Measurements from ENCODE around the gene APOL4.
A peak's percentile ranks its signal among the peaks of the same experiment; 100 is the strongest.

Gene APOL4

GRCh38 chr22:36244522-36245391, 43.1 kb upstream of the APOL4 start:
- no peak overlapping the region for H3K4me3 ChIP-seq (ENCODE audit: low read depth, low read length)
- TF ChIP-seq, protein P1, sequence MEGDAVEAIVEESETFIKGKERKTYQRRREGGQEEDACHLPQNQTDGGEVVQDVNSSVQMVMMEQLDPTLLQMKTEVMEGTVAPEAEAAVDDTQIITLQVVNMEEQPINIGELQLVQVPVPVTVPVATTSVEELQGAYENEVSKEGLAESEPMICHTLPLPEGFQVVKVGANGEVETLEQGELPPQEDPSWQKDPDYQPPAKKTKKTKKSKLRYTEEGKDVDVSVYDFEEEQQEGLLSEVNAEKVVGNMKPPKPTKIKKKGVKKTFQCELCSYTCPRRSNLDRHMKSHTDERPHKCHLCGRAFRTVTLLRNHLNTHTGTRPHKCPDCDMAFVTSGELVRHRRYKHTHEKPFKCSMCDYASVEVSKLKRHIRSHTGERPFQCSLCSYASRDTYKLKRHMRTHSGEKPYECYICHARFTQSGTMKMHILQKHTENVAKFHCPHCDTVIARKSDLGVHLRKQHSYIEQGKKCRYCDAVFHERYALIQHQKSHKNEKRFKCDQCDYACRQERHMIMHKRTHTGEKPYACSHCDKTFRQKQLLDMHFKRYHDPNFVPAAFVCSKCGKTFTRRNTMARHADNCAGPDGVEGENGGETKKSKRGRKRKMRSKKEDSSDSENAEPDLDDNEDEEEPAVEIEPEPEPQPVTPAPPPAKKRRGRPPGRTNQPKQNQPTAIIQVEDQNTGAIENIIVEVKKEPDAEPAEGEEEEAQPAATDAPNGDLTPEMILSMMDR (IDR thresholded peaks at IDR 0.05; ENCODE audit: low read depth, low read length), result no peak
- no peak for DNase-seq

DNA sequence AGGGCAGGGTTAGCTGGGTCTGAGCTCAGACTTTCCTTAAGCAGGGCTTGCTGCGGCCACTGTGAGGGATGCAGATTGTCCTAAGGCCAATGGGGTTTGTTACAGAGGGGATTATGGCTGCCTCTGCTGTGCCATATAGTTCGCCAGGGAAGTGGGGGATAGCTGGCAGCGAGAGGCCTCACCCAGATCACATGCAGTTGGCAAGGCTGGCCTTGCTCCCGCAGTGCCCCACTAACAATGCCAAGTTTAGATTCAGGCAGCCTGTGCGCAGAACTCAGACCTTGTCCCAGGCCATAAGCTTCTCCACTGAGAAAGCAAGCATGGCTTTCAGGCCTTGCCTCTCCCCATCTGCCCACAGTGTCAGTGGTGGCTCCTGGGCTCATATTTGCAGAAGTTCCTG, 42.4 kb upstream of the APOL4 start:
- peaks cover 7% of the 10 kb centered on the region; the same call in 1 of the 2 replicates for H3K4me1 ChIP-seq
- no peak for DNase-seq
- H3K36me3 ChIP-seq, result no peaks in the 10 kb centered on the region
- TF ChIP-seq, protein P1 (IDR thresholded peaks at IDR 0.05; ENCODE audit: low read depth, low read length), result no peak
- H3K4me3 ChIP-seq (ENCODE audit: low read depth, low read length), result no peak overlapping the region
- no peaks in the 10 kb centered on the region for H3K27me3 ChIP-seq
- H3K9me3 ChIP-seq, result no peaks in the 10 kb centered on the region

More at GRCh38 chr22:36244522-36245391, 43.1 kb upstream of the APOL4 start:
- no peaks in the 10 kb centered on the region for H3K27me3 ChIP-seq
- no peaks in the 10 kb centered on the region for H3K9me3 ChIP-seq
- no peaks in the 10 kb centered on the region for H3K36me3 ChIP-seq
- H3K4me1 ChIP-seq, result peaks cover 5% of the 10 kb centered on the region; the same call in 1 of the 2 replicates

- peak within 1 kb of the TSS; percentile 88 for H3K4me3 ChIP-seq (ENCODE audit: low read depth, low read length)
- H3K27me3 ChIP-seq, result no peaks in the 10 kb centered on the region
- peak; percentile 93 for DNase-seq
- H3K36me3 ChIP-seq, result no peaks in the 10 kb centered on the region
- peaks cover 4% of the 10 kb centered on the region; the same call in 1 of the 2 replicates for H3K4me1 ChIP-seq
- TF ChIP-seq, protein P1 (IDR thresholded peaks at IDR 0.05; ENCODE audit: low read depth, low read length), result peak; percentile 76
- no peaks in the 10 kb centered on the region for H3K9me3 ChIP-seq
Observed at GRCh38 chr22:36239401-36240171, 38.0 kb upstream of the APOL4 start, which contains the start of gene APOL2. Gene APOL2 (minus strand): TSS chr22:36239527. CDS start chr22:36233162, 6,365 bp downstream.

DNA sequence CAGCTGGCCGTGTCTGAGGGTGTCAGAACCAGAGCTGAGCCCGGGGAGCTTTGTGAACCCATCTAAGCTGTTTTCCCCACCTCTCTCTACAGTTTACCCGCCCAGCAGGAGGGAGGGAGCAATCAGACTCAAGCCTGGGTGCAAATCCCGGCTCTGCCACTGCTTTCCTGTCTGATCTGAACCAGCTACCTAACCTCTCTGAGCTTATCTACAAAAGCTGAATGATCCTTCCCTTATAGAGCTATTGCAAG, 37.5 kb upstream of the APOL4 start:
- Histone ChIP-seq H3K36me3 (no peaks in the 10 kb centered on the region), H3K4me3 (ENCODE audit: low read depth, low read length) (peak overlapping the region; percentile 88), H3K27me3 (no peaks in the 10 kb centered on the region), H3K4me1 (peaks cover 4% of the 10 kb centered on the region; the same call in 1 of the 2 replicates), H3K9me3 (no peaks in the 10 kb centered on the region)
- DNase-seq, result no peak
- TF ChIP-seq, protein P1 (IDR thresholded peaks at IDR 0.05; ENCODE audit: low read depth, low read length), result no peak

DNA sequence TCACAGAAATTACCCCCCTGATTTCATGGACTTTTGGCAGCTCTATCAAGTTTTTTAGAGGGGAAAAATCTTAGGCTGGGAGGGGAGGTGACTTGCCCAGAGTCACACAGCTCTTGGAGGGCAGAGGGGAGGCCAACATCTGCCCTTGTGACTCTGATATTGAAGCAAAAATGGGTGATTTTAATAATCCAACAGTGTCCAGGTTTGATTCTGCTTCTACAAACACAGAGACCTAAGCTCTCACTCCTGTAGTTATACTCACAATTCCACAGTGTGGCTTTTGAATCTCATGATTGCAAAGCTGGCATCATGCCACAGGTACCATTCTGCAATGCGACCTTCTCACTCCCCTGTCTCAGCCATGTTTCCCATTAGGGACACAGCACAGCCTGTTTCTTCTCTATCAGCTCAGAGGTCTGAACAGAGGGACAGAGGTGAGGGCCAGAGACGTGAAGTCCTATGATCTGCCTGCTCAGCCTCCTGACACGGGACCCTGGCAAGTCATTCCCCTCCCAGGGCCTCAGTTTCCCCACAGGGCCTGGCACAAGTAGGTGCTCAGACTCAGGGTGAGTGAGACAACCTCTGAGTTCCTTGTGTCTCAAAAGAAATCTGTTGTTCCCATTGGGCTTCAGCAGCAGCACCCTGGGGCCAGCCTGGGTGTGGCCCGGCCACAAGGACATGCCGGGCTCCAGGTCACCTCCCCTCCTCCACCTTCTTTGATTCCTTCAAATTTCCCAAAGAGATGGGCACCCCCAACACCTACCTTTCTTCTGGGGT, 37.0 kb upstream of the APOL4 start:
- TF ChIP-seq, protein P1 (IDR thresholded peaks at IDR 0.05; ENCODE audit: low read depth, low read length), result no peak
- Histone ChIP-seq H3K9me3 (no peaks in the 10 kb centered on the region), H3K36me3 (no peaks in the 10 kb centered on the region), H3K4me1 (peaks cover 4% of the 10 kb centered on the region; the same call in 1 of the 2 replicates), H3K27me3 (no peaks in the 10 kb centered on the region), H3K4me3 (ENCODE audit: low read depth, low read length) (peak overlapping the region; percentile 88)
- peak; percentile 50 for DNase-seq

All from BE2C (cell line).